Fibroblast of mammary gland (primary cell): ENCODE measurements around the gene ELMO2.

ENCODE experiments used
- DNase-seq: peaks from one replicate; pipeline ENCODE4 v3.0.0-alpha.2; 2010; ENCODE audit warnings: low read depth
- H3K4me3 ChIP-seq: 2 replicates; pipeline ENCODE4 v1.5.1; 2011; ENCODE audit warnings: low read depth, mild to moderate bottlenecking, low read length, moderate library complexity; ENCODE audit not compliant: control insufficient read depth
- CTCF ChIP-seq: conservative IDR thresholded peaks from 2 replicates; pipeline ENCODE4 v1.5.1; 2011; ENCODE audit warnings: low read depth, low read length, inconsistent platforms; ENCODE audit not compliant: control insufficient read depth, insufficient read depth

Gene ELMO2

GRCh38 chr20:46374383-46374782 lies 32.0 kb downstream of the ELMO2 start:
- H3K4me3 ChIP-seq, result no peak overlapping the region
- TF ChIP-seq CTCF, result no peak
- no peak for DNase-seq

- peak; percentile 92 for DNase-seq
- no peak overlapping the region for H3K4me3 ChIP-seq
- TF ChIP-seq CTCF, result no peak
Measured at GRCh38 chr20:46371656-46372055, 34.8 kb downstream of the ELMO2 start.

- TF ChIP-seq CTCF, result no peak
- H3K4me3 ChIP-seq, result no peak overlapping the region
- peak; percentile 46 for DNase-seq
Measured at GRCh38 chr20:46368902-46369268, 37.5 kb downstream of the ELMO2 start.

- TF ChIP-seq CTCF, result no peak
- H3K4me3 ChIP-seq, result no peak overlapping the region
- no peak for DNase-seq
Measured at GRCh38 chr20:46367967-46368901, 38.2 kb downstream of the ELMO2 start.

- no peak for DNase-seq
- TF ChIP-seq CTCF, result no peak
- H3K4me3 ChIP-seq, result no peak overlapping the region
Measured at GRCh38 chr20:46367234-46367633, 39.2 kb downstream of the ELMO2 start.

- no peak for TF ChIP-seq CTCF
Measured at GRCh38 chr20:46366826-46367225, 39.6 kb downstream of the ELMO2 start.

More at GRCh38 chr20:46366826-46367225, 39.6 kb downstream of the ELMO2 start:
- no peak for DNase-seq
- H3K4me3 ChIP-seq, result no peak overlapping the region
